ENCODE data around the gene ZNF283. TPM values are rescaled to one million over a fixed set of nuclear protein-coding genes. Genes with fewer than 3 reads are reported as not detected.
A peak's percentile ranks its signal among the peaks of the same experiment; 100 is the strongest.
"Not testable (repeated sequence)": the region's sequence is repeated elsewhere in the genome, so short reads cannot be mapped to it uniquely, and the experiment has no call there.

Gene ZNF283
- polyA plus RNA-seq, 3 donors from 2014 or later = 1.7 to 3.2 TPM; not detected in 1

DNA sequence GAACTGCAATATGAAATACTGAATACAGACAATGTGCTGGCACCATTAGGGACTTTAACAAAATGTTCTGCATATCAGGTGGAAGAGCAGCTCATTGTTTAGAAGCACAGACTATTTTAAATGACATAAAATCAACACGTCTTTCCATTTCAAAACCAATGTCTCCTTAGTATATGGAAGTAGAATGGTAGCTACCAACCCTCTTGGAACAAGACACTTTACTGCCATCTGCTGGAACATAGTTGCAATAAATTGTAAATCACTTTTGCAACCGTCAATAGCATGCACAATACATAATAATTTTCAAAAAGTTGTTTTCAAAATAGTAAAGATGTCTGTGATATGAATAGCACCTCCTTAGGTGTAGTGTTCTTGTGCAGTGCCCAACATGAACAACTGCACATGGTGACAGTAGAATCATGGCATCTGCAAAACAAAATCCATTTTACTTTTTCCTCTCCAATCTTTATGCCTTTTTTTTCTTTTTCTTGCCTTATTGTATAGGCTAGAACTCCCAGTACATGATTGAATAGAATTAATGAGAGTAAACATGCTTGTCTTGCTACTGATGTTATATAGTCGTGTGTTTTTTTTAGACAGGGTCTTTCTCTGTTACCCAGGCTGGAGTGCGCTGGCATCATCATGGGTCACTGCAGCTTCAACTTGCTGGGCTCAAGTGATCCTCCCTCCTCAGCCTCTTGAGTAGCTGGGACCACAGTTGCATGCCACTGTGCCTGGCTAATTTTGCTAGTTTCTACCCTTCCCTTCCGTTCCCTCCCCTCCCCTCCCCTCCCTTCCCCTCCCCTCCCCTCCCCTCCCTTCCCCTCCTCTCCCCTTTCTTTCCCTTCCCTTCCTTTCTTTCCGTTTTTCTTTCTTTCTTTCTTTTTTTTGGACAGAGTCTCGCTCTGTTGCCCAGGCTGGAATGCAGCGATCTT is 17.1 kb upstream of the ZNF283 start:
- H3K27ac Mint-ChIP-seq = no peak overlapping the region
- no peak overlapping the region for H3K4me3 Mint-ChIP-seq
- H3K27me3 Mint-ChIP-seq (ENCODE audit: low read depth in 3 of 3) = peaks cover 2 to 9% (median 4%) of the 10 kb centered on the region in 3 donors
- no peaks in the 10 kb centered on the region for H3K4me1 Mint-ChIP-seq
- H3K9me3 Mint-ChIP-seq = no peaks in the 10 kb centered on the region
- DNase-seq = peak in 2 of 3 donors; percentile 33 to 36
- H3K36me3 Mint-ChIP-seq = no peaks in the 10 kb centered on the region

DNA sequence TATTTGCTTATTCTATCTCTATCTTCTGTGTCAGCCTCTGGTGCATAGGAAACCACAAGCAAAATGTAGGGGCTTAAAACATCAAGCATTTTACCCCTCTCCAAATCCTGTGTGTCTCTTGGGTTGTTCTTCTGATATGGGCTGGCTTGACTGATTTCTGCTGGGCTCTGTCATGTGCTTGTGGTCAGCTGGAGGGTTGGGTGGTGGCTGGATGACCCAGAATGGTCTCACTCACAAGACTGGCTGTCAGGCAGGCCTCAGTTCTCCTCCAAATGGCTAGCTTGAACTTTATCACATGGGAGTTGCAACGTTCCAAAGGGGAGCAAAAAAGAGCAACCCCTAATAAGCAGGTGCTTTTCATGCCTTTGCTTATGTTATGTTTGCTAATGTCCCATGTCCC is 15.3 kb upstream of the ZNF283 start:
- Mint-ChIP-seq H3K27me3 (ENCODE audit: low read depth in 3 of 3) (peaks cover 2 to 9% (median 4%) of the 10 kb centered on the region in 3 donors), H3K36me3 (no peaks in the 10 kb centered on the region), H3K4me1 (no peaks in the 10 kb centered on the region), H3K4me3 (no peak overlapping the region), H3K27ac (no peak overlapping the region), H3K9me3 (no peaks in the 10 kb centered on the region)
- no peak for DNase-seq

DNA sequence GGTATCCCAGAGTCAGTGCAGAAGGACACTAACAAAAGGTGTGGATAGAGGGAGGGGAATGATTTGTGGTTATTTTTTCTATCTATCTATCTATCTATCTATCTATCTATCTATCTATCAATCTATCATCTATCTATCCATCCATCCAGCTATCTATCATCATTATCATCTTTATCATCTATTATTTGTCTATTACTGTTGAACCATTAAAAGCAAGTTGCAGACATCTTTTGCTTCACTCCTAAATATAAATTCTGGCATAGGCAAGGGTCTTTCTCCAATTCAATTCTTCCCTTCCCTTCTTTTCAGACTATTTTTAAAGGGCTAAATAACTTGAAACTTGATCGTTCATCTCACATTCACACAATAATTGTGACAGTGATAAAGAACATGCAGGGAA is 14.9 kb upstream of the ZNF283 start:
- no peak overlapping the region for H3K4me3 Mint-ChIP-seq
- no peak for DNase-seq
- no peak overlapping the region for H3K27ac Mint-ChIP-seq
- H3K36me3 Mint-ChIP-seq = no peaks in the 10 kb centered on the region
- H3K27me3 Mint-ChIP-seq (ENCODE audit: low read depth in 3 of 3) = peaks cover 2 to 9% (median 4%) of the 10 kb centered on the region in 3 donors
- no peaks in the 10 kb centered on the region for H3K9me3 Mint-ChIP-seq
- no peaks in the 10 kb centered on the region for H3K4me1 Mint-ChIP-seq

DNA sequence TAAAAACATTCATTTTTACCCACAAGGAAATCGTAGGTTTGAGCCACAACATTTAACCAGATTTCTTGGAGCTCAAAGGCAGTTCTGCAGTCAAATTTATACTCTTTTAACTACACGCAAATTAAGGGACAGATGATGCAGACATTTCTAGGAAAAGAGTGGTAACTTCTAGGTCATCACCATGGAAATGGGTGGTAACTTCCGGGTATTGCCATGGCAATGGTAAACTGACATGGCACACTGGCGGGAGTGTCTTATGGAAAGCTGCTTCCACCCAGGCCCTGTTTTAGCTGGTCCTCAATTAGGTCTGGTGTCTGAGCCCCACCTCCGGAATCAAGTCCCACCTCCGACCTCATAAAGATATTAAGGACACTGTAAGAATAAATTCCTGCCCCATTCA is 14.4 kb upstream of the ZNF283 start:
- no peak for DNase-seq
- Mint-ChIP-seq H3K27ac (no peak overlapping the region), H3K4me1 (no peaks in the 10 kb centered on the region), H3K4me3 (no peak overlapping the region), H3K9me3 (no peaks in the 10 kb centered on the region), H3K36me3 (no peaks in the 10 kb centered on the region), H3K27me3 (ENCODE audit: low read depth in 3 of 3) (peaks cover 2 to 9% (median 2%) of the 10 kb centered on the region in 3 donors)

DNA sequence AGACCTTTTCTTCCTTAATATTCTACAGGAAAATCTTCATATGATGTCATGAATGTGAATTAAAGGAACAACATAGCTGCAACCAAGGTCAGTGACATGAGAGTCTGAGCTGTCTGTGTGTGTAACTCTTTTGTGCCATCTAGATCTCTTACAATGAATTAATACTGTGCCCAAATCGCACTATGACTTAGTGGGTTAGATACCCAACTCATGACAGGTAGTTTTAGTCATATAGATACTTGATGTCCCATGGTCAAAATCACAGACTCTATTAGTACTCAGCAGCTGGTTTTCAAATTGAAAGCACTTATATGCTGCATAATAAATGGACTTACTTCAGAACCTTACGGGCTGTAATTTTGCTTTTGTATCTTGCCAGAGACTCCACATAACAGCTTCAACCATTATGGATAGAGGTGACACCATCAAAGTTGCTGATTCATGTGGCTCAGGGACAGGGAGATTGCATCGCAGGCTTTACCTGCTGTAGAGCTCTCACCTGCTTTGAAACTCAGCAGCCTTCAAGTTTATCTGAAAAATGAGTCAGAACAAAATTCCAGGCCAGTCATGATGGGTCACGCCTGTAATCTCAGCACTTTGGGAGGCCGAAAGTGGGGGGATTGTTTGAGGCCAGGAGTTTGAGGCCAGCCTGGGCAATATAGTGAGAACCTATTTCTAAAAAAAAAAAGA is 12.3 kb upstream of the ZNF283 start:
- H3K27me3 Mint-ChIP-seq (ENCODE audit: low read depth in 3 of 3) = peaks cover 4 to 28% (median 5%) of the 10 kb centered on the region in 3 donors
- H3K36me3 Mint-ChIP-seq = no peaks in the 10 kb centered on the region
- no peak overlapping the region for H3K27ac Mint-ChIP-seq
- no peak overlapping the region for H3K4me3 Mint-ChIP-seq
- no peaks in the 10 kb centered on the region for H3K9me3 Mint-ChIP-seq
- H3K4me1 Mint-ChIP-seq = no peaks in the 10 kb centered on the region
- no peak for DNase-seq

DNA sequence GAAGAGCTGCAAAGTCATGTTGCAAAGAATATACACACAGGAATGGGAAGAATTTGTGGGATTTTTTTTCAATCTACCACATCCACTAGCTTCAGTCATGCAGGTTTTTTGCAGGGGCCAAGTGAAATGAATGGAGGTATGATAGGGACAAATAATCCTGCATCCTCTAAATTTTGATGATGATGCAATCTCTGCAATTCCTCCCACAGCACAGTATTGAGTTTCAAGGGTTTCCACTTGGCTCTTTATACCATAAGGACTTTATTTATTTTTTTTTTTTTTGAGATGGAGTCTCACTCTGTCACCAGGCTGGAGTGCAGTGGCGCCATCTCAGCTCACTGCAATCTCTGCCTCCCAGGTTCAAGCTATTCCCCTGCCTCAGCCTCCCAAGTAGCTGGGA is 9.7 kb upstream of the ZNF283 start:
- not testable (repeated sequence) for H3K9me3 Mint-ChIP-seq, H3K4me1 Mint-ChIP-seq, H3K27ac Mint-ChIP-seq, H3K36me3 Mint-ChIP-seq, H3K4me3 Mint-ChIP-seq, DNase-seq
- H3K27me3 Mint-ChIP-seq (ENCODE audit: low read depth in 3 of 3) = peaks cover 9 to 38% (median 13%) of the 10 kb centered on the region in 3 donors

DNA sequence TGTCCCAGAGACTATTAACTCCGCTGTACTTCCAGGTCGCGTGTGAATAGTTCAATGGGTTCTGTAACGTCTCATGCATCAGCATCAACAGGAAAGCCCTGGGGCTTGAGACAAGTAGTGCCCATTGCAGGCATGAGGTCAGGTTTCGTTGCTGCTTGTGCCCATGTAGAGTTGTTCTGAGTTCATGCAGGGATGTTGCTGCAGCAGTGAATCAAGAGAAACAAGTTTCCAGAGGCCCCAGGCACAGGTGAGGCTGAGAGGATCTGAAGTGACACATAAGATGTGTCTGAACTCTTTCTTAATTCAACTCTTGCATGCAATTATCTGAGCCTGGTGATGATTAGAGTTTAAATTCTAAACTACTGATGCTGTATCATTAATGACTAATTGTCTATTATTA is 8.6 kb upstream of the ZNF283 start:
- H3K9me3 Mint-ChIP-seq = peaks cover 0 to 3% (median 0%) of the 10 kb centered on the region in 6 donors
- no peak overlapping the region for H3K4me3 Mint-ChIP-seq
- peaks cover 11 to 41% (median 18%) of the 10 kb centered on the region in 3 donors for H3K27me3 Mint-ChIP-seq (ENCODE audit: low read depth in 3 of 3)
- no peak overlapping the region for H3K27ac Mint-ChIP-seq
- peaks cover 9% of the 10 kb centered on the region in 2 donors for H3K4me1 Mint-ChIP-seq
- no peak for DNase-seq
- H3K36me3 Mint-ChIP-seq = no peaks in the 10 kb centered on the region

DNA sequence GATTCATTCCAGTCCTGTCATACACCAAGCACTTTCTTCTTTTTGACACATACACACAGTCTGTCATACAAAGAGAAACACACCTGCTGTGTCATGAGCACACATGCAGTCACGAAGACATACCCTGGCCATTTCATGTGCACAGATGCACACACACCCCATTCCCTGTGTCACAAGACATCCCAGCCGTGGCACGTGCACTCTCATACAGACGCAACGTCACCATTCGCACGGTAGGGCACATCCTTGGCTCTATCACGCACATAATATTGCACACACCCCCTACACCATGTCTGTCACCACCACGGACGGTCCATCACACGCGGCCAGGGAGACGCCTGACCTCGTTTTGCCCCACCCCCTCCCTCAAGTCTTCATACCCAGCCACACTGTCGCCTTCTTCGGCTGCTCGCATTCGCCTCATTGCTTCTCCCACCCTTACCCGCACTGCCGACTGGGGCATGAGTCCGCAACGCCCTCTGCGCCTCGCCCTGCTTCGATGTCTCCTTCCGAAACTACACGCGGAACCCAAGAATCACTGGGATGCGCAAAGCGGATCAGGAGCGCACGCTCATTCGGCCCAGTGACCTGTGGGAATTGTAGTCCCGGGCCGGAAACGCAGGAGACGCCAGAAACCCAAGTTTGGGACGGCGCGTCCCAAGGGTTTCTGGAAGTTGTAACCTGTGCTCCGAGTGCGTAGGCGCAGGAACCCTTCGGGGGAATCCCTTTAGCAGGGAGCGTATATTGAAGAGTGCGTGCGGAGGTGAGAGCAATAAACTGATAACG is 6.8 kb upstream of the ZNF283 start:
- H3K27me3 Mint-ChIP-seq (ENCODE audit: low read depth in 3 of 3) = peaks cover 11 to 46% (median 20%) of the 10 kb centered on the region in 3 donors
- no peak for DNase-seq
- peak overlapping the region; percentile 63 to 82 (median 77) for H3K4me3 Mint-ChIP-seq
- H3K27ac Mint-ChIP-seq = no peak overlapping the region
- peaks cover 9% of the 10 kb centered on the region in 2 donors for H3K4me1 Mint-ChIP-seq
- H3K9me3 Mint-ChIP-seq = peaks cover 0 to 3% (median 0%) of the 10 kb centered on the region in 6 donors
- no peaks in the 10 kb centered on the region for H3K36me3 Mint-ChIP-seq

DNA sequence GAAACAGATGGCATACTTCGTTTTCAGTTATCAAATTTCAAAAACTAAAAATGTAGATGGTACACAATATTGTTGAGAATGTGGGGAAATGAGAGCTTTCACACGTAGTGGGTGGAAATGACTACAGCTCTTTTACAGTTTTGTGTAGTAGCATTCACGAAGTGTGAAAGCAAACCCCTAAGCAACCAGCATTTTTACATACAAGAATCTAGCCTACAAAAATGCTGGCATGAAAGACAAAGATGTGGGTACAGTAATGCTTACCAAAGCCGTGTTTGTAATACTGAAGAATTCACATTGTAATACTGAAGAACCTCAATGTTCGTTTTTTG is 6.3 kb upstream of the ZNF283 start:
- Mint-ChIP-seq H3K36me3 (no peaks in the 10 kb centered on the region), H3K9me3 (peaks cover 0 to 3% (median 0%) of the 10 kb centered on the region in 6 donors), H3K4me3 (peak overlapping the region in 4 of 5 donors; percentile 66 to 82 (median 78)), H3K27ac (no peak overlapping the region), H3K4me1 (peaks cover 9 to 10% of the 10 kb centered on the region in 2 donors), H3K27me3 (ENCODE audit: low read depth in 3 of 3) (peaks cover 14 to 44% (median 21%) of the 10 kb centered on the region in 3 donors)
- no peak for DNase-seq

DNA sequence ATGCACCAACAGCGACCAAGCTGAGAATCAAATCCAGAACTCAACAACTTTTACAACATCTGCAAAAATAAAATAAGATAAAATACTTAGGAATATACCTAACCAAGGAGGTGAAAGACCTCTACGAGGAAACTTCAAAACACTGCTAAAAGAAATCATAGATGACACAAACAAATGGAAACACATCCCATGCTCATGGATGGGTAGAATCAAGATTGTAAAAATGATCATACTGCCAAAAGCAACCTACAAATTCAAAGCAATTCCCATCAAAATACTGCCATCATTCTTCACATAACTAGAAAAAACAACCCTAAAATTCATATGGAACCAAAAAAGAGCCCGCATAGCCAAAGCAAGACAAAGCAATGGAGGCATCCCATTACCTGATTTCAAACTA is 3.3 kb upstream of the ZNF283 start:
- not testable (repeated sequence) for H3K4me3 Mint-ChIP-seq, H3K36me3 Mint-ChIP-seq, DNase-seq, H3K27ac Mint-ChIP-seq, H3K9me3 Mint-ChIP-seq
- peaks cover 30 to 31% of the 10 kb centered on the region in 2 donors for H3K4me1 Mint-ChIP-seq
- peaks cover 14 to 37% (median 18%) of the 10 kb centered on the region in 3 donors for H3K27me3 Mint-ChIP-seq (ENCODE audit: low read depth in 3 of 3)

DNA sequence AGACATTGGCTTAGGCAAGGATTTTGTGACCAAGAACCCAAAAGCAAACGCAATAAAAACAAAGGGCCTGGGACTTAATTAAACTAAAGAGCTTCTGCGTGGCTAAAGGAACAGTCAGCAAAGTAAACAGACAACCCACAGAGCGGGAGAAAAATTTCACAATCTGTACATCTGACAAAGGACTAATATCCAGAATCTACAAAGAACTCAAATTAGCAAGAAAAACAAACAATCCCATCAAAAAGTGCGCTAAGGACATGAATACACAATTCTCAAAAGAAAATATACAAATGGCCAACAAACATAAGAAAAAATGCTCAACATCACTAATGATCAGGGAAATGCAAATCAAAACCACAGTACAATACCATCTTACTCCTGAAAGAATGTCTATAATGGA is 2.5 kb upstream of the ZNF283 start:
- not testable (repeated sequence) for H3K9me3 Mint-ChIP-seq, H3K4me3 Mint-ChIP-seq, H3K27ac Mint-ChIP-seq, H3K36me3 Mint-ChIP-seq, DNase-seq
- Mint-ChIP-seq H3K4me1 (peaks cover 30 to 31% of the 10 kb centered on the region in 2 donors), H3K27me3 (ENCODE audit: low read depth in 3 of 3) (peaks cover 14 to 30% (median 18%) of the 10 kb centered on the region in 3 donors)

DNA sequence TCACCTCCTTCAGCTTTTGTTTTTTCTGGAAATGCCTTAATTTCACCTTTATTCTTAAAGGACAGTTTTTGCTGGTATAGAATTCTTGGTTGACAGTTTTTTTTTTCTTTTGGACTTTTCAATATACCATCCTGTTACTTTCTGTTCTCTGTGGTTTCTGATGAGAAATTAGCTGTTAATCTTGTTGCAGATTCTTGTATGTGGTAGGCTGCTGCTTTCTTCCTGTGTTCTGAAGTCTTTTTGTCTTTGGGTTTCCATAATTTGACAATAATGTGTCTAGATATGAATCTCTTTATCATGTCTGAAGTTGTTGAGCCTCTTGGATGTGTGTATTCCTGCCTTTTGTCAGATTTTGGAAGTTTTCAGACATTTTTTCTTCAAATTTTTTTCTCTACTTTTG is 12.0 kb downstream of the ZNF283 start:
- Mint-ChIP-seq H3K4me3 (no peak overlapping the region), H3K9me3 (peaks cover 26 to 78% (median 64%) of the 10 kb centered on the region in 6 donors), H3K27ac (no peak overlapping the region), H3K4me1 (peaks cover 0 to 1% of the 10 kb centered on the region in 2 donors), H3K36me3 (peaks cover 67 to 91% (median 88%) of the 10 kb centered on the region in 3 donors), H3K27me3 (ENCODE audit: low read depth in 3 of 3) (peaks cover 0 to 2% (median 0%) of the 10 kb centered on the region in 3 donors)
- no peak for DNase-seq

DNA sequence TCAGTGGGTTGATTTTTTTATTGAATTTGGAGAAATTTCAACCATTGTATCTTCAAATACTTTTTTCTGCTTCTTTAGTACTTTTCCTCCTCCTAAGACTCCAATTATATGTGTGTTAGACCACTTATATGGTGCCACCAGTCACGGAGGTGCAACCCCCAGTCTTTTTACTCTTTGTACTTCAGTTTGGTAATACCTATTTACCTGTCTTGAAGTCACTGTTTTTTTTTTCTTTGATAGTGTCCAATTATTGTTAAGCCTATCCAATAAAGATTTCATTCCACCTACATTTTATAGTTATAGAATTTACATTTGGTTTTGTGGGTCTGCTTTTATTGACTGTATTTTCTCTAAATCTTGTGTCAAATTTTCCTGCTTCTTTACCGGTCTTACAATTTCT is 14.9 kb downstream of the ZNF283 start:
- peaks cover 0 to 2% (median 0%) of the 10 kb centered on the region in 3 donors for H3K27me3 Mint-ChIP-seq (ENCODE audit: low read depth in 3 of 3)
- H3K36me3 Mint-ChIP-seq = peaks cover 70 to 91% (median 89%) of the 10 kb centered on the region in 3 donors
- no peak overlapping the region for H3K27ac Mint-ChIP-seq
- H3K9me3 Mint-ChIP-seq = peaks cover 30 to 89% (median 82%) of the 10 kb centered on the region in 6 donors
- DNase-seq = no peak
- peaks cover 0 to 1% of the 10 kb centered on the region in 2 donors for H3K4me1 Mint-ChIP-seq
- H3K4me3 Mint-ChIP-seq = no peak overlapping the region
